HUDEP-2 (cell line): ENCODE results near the gene OBSCN.
"Not testable (repeated sequence)": the region's sequence is repeated elsewhere in the genome, so short reads cannot be mapped to it uniquely, and the experiment has no call there.

Experiments
- DNase-seq, 76 experiments: peaks; one replicate each; lab custom pipeline; 2025; ENCODE audit not compliant: unreplicated experiment in 76 of 76; lab: John Stamatoyannopoulos, UW

Gene OBSCN

DNA sequence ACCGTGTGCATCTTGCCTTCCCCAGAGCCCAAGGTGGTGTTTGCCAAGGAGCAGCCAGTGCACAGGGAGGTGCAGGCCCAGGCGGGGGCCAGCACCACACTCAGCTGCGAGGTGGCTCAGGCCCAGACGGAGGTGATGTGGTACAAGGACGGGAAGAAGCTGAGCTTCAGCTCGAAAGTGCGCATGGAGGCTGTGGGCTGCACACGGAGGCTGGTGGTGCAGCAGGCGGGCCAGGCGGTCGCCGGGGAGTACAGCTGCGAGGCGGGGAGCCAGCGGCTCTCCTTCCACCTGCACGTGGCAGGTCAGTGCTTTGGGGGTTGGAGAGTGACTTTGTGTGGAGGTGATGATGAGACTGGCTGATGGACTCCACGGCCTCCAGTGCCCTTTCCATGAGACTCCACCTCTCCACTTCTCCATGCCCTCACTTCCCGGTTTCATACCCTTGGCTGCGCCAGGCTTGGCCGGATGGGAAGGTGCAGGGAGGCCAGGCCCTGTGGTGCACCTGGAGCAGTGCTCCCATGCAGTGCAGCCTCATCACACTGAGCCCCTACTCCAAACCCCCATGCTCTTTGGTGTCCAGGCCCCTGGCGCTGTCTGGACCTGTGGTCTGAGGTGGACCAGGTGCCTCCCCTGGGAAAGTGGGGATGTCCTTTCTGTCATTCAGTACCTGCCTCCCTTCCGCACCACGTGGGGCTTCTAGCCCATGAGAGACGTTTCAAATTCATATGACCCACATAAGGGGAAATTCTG, 49.0 kb downstream of the OBSCN start:
- no peak for DNase-seq

DNA sequence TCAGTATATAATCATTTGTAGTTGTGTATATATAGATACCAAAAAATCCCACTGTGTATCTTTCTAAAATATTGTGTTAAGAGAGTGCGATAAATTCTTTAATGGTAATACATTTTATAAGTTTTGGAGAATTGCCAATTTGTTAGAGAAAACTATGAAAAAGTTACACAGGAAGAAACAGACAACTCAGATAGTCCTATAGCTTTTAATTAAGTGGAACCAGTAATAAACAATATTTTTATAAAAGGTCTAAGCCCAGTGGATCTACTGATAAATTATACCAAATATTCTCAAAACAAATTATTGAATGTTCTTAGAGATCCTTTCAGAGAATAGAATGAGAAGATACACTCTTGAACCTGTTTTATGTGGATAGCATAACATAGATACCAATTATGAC, 50.6 kb downstream of the OBSCN start:
- no peak for DNase-seq

DNA sequence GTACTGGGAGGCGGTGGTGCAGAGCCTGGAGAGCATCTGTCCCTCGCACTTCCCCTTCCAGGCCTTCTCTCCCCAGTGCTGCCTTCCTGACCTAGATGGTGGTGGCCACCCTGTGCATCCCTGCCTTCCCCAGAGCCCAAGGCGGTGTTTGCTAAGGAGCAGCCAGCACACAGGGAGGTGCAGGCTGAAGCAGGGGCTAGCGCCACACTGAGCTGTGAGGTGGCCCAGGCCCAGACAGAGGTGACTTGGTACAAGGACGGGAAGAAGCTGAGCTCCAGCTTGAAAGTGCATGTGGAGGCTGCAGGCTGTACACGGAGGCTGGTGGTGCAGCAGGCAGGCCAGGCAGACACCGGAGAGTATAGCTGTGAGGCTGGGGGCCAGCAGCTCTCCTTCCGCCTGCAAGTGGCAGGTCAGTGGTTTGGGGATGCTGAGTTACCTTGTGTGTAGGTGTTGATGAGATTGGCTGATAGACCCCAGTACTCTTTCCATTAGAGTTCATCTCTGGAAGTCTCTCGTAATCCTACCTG, 51.6 kb downstream of the OBSCN start:
- no peak for DNase-seq

DNA sequence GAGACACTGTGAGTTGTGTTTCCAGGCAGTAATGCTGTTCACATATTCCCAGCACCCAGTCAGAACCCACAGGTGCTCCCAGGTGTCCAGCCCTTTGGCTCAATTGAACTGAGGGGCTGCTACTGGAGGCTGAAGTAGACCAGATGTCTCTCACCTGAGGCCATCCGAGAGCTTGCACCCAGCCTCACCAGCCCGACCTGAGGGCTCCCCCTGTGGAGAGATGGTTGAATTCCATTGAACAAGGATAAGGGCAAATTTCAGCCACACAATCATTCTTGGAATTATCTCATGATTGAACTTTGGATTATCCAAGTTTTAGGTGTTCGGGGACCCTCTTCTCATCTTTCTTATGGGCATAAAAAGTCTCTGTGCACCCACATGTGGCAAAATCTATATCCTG, 52.1 kb downstream of the OBSCN start:
- no peak for DNase-seq

DNA sequence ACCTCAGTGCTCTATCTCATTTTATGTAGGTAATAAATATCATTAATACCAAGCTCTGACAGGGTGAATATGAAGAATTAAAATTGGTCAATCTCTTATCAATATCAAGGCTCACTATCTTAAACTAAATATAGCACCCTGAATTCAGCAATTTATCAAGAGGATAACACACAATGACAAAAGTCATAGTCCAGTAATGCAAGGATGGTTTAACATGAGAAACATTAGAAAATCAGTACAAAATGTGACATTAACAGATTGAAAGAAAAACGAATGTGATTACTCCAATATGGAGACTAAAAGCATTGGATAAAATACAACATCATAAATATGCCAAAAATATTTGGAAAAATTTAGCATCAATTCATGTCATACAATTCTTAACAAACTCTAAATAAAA, 53.9 kb downstream of the OBSCN start:
- DNase-seq, result no peak

DNA sequence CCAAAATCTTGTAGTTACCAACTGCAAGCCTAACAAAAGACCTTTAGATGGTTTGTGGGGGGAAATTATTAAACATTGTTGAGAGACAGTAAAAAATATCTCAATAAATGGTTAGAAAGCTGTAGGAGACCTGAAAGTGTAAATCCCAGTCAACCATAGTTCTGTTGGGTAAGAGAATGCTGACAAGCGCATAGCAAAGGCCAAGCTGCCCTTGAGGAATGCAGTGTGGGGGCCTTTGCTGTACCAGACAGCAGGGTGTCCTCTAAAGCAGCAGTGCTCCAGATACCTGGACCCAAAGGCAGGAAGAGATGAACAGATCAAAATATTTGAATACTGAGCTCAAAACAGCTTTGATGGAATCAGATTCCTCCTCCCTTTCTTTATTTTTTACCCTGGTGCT, 54.6 kb downstream of the OBSCN start:
- DNase-seq, result no peak

DNA sequence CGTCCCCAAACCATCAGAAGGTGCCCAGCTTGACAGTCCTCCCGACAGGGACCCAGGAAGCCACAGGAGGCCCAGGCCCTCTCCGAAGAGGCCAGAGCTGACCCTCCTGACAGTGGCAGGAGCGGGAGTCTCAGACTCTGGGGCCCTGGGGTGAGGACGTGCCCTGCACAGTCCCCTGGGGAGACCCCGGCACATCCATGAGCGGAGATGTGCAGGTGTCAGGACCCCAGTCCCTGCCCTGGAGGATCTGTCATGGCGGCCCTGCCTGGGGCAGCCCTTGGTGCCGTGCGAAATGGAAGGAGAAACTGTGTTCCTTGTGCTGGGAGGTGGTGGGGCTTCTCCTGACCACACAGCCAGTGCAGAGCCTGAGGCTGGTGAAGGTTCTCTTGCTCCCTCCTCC, 55.8 kb downstream of the OBSCN start:
- no peak for DNase-seq

DNA sequence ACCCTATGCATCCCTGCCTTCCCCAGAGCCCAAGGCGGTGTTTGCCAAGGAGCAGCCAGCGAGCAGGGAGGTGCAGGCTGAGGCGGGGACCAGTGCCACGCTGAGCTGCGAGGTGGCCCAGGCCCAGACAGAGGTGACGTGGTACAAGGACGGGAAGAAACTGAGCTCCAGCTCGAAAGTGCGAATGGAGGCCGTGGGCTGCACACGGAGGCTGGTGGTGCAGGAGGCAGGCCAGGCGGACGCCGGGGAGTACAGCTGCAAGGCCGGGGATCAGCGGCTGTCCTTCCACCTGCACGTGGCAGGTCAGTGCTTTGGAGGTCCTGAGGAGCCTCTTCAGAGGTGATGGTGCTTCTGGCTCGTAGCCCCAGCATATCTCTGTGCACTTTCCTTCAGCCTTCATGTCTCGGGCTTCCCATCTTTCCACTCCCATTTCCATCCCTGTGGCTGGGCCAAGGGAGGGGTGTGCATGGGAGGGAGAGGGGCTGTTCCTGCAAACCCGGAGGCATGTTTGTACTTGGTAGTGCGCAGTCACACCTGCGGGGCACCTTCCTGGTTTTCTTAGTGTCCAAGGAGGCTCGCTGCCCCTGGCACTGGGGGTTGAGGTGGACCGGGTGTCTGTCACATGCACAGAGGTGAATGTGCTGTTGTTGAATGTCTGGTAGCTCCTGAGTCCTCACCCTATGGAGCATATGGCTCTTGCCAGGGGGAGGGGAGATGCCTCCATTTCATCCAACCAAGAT, 56.4 kb downstream of the OBSCN start:
- no peak for DNase-seq

DNA sequence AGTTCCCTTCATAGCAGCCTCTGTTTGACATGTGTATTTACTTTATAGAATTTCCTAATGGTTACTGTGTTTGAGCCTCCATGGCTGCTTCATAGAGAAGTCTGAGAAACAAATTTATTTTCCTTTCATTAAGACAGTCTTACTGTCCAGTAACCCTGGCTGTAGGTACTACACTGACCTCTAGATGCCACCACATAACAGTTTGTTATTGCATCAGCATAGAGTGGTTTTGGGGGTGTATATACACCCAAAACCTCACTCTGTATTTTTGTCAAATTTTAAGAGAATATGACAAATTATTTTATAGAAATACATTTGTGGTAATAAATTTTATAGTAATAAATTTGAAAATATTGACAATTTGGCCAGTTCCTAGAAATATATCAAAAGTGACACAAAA, 57.3 kb downstream of the OBSCN start:
- peak in 1 of 76 experiments; percentile 5 for DNase-seq

DNA sequence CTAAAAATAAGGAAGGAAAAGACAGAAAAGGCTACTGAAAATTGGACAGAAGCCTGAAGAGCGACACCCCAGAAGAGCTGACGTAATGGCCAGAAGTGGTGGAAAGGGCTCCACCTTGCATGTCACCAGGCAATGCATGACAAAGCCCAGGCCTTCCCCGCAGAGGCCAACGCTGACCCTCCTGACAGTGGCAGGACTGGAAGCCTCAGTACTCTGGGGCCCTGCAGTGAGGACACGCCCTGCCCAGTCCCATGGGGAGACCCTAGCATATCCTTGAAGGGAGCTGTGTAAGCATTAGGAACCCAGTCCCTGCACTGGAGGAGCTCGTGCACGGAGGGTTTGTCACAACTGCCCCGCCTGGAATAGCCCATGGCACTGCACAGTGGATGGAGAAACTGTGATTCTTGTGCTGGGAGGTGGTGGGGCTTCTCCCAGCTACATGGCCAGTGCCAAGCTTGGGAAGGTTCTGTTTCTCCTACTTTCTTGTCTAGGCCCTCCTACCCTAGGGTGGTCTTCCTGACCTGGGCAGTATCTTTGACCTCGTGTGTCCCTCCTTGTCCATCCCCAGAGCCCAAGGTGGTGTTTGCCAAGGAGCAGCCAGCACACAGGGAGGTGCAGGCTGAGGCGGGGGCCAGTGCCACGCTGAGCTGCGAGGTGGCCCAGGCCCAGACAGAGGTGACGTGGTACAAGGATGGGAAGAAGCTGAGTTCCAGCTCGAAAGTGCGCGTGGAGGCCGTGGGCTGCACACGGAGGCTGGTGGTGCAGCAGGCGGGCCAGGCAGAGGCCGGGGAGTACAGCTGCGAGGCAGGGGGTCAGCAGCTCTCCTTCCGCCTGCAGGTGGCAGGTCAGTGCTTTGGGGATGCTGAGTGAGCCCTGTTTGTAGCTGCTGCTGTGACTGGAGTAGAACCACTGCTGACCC, 60.4 kb downstream of the OBSCN start:
- DNase-seq, result no peak

DNA sequence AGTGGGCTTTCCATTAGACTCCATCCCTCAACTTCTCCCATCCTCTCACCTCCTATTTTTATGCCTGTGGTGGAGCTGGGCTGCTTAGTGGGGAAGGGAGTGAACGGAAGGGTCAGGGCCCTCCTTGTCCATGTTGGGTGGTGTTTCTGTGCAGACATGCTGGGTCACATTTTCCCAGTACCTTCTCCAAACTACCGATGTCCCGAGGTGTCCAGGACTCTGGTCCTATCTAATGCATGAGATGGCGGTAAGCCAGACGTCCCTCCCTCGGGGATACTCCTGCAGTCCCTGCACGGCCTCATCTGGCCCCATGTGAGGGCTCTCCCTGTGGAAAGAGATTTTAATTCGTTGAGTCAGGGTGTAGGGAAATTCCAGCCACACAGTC, 61.0 kb downstream of the OBSCN start:
- no peak for DNase-seq

DNA sequence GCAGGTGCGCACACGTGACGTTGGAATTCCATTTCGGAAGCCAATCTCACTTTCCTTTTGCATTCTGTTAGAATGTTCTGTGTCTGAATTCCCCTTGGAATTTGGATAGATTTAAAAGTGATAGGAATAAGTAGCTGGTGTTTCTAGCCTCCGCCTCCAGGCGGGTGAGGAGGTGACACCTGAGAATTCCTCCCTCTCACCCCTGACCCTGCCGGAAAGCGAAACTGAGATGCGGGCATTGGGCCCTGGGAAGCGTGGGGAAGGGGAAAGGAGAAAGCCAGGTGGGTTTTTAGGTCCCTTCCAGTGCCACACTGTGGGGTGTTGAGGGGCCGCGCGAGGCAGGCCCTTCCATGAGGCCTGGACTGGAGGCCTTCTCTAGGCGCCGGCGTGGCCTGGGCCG, 61.6 kb downstream of the OBSCN start:
- DNase-seq, result not testable (repeated sequence)

DNA sequence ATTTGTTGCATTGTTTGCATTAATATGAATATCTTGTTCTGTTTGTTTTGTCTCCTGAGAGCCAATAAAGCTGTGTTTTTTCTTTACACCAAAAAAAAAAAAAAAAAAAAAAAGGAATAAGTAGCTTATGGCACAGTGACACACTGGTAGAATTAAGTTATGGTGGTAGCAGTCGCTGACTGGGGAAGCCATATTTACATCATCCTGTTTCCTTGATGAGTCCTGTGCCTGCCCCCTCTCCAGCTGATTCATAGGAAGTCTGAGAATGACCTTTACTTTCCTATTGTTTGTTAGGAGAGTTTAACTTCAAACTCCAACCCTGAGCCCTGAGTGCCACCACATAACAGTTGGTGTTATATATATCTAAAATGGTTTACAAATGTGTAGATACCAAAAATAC, 62.2 kb downstream of the OBSCN start:
- no peak for DNase-seq

DNA sequence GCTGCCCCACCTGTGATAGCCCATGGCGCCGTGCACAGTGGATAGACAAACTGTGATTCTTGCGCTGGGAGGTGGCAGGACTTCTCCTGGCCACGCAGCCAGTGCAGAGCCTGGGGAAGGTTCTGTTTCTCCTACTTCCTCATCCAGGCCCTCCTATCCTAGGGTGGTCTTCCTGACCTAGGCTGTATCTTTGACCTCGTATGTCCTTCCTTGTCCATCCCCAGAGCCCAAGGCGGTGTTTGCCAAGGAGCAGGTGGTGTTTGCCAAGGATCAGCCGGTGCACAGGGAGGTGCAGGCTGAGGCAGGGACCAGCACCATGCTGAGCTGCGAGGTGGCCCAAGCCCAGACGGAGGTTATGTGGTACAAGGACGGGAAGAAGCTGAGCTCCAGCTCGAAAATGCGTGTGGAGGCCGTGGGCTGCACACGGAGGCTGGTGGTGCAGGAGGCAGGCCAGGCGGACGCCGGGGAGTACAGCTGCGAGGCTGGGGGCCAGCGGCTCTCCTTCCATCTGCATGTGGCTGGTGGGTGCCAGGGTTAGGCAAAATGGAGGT, 63.9 kb downstream of the OBSCN start:
- no peak for DNase-seq

DNA sequence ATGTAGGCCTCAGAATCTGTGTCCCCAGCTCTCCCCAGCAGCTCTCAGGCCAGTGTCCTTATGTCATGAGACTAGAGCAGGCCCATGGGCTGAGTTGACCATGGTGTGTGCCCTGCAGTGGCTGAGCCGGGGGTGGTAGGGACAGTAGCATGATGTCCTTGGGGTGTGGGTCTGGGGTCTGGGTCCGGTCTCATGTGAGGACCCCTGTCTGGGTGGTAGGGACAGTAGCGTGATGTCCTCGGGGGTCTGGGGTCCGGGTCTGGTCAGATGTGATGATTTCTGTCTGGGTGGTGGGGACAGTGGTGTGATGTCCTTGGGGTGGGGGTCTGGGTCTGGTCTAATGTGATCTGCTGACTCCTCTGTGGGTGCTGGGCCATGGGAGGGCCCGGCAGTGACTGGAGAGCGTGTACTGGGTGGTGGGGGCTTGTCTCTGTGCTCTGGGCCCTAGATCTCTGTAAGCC, 64.5 kb downstream of the OBSCN start:
- DNase-seq, result no peak

DNA sequence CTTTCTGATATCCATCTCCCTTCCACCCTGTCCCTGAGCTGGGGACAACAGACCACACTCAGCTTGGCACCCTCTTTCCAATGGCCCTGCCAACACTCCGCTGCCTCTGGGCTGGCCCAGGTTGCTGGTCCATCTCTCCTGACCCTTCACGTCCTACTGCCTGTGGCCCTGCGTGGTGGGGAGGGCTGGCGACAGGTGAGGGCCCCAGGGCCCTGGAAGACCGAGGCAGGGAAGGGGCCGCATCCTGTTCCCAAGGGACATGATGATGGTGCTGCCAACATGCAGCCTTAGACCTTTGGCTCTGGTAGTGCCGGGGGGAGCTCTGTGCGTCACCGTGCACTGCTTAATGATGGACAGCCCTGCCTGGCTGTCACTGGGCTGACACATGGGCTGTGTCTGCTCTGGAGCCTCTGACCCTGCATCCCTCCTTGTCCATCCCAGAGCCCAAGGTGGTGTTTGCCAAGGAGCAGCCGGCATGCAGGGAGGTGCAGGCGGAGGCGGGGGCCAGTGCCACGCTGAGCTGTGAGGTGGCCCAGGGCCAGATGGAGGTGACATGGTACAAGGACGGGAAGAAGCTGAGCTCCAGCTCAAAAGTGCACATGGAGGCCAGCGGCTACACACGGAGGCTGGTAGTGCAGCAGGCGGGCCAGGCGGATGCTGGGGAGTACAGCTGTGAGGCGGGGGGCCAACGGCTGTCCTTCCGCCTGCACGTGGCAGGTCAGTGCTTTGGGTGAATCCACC, 65.2 kb downstream of the OBSCN start:
- DNase-seq, result no peak

DNA sequence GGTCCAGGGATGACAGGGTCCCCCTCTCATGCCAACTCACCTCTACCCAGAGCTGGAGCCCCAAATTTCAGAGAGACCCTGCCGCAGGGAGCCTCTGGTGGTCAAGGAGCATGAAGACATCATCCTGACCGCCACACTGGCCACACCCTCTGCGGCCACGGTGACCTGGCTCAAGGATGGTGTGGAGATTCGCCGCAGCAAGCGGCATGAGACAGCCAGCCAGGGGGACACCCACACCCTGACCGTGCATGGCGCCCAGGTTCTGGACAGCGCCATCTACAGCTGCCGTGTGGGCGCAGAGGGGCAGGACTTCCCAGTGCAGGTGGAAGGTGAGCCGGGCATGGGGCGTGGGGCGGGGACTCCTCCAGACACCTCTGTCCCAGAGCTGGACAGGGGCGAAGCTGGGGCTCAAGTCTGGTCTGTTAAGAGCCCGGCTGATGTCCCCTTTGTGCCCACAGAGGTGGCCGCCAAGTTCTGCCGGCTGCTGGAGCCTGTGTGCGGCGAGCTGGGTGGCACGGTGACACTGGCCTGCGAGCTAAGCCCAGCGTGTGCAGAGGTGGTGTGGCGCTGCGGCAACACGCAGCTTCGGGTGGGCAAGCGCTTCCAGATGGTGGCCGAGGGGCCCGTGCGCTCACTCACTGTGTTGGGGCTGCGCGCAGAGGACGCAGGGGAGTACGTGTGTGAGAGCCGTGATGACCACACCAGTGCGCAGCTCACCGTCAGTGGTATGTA, 66.0 kb downstream of the OBSCN start:
- no peak for DNase-seq

DNA sequence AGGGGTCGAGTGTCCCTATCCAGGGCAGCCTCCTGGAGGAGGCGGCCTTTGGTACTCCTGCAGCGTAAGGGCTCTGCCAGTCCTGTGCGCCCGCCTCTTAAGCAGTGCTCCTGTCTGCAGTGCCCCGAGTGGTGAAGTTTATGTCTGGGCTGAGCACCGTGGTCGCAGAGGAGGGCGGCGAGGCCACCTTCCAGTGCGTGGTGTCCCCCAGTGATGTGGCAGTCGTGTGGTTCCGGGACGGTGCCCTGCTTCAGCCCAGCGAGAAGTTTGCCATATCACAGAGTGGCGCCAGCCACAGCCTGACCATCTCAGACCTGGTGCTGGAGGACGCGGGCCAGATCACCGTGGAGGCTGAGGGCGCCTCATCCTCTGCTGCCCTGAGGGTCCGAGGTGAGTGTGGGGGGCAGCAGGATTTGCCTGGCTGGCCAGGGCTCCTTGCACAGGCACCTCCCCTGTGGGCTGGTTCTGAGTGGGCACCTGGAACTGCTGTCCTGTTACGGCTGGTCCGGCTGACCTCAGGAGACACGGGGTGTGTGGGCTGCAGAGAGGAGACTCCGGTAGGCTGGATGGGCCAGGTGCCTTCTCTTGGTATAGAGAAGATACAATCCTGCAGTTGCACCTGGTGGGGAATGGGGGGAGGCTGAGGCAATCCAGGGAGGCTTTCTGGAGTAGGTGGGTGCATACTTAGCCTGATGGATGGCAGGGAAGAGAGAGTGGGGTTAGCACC, 66.8 kb downstream of the OBSCN start:
- no peak for DNase-seq

DNA sequence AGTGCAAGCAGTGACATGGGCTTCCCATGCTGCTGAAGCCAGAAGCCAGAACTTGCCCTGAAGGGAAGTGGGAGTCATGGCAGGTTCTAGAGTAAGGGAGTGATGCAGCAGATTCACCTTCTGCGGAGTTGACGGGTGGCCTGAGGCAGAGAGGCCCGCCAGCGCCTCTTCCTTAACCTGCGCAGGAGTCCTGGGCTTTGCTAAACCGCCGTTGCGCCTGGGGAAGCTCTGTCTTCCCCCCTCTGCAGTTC, 67.3 kb downstream of the OBSCN start:
- no peak for DNase-seq
